H1 (cell line): ENCODE data around the gene OR2B2. TPM values are rescaled to one million over a fixed set of nuclear protein-coding genes. Genes with fewer than 3 reads are reported as not detected.
A peak's percentile ranks its signal among the peaks of the same experiment; 100 is the strongest.

Experiments used
- CTCF ChIA-PET: fragments of 300-600 bp; sonication (Branson Sonifier 250); formaldehyde crosslinking; loops from one replicate; lab custom pipeline; 2021; ENCODE audit not compliant: partially characterized antibody; lab: Charles Lee
- POLR2A ChIA-PET: fragments of 300-600 bp; sonication (Branson Sonifier 250); formaldehyde crosslinking; loops from one replicate; lab custom pipeline; 2021; ENCODE audit warnings: inconsistent platforms; ENCODE audit not compliant: partially characterized antibody; lab: Charles Lee
- DNase-seq, 2 experiments: peaks; one replicate each; pipeline versions ENCODE4 v3.0.0 to v3.0.0-alpha.2; 2010 to 2022; ENCODE audit warnings: low spot score in 2 of 2, low read depth in 1 of 2, mixed read lengths in 1 of 2
- FAIRE-seq: peaks from 2 replicates; lab custom pipeline; 2011; peaks lifted over from hg19 to GRCh38; lab: Jason Lieb, UNC
- H2AFZ ChIP-seq: 2 replicates; pipeline ENCODE4 v1.8.1; 2012; ENCODE audit warnings: low read length, inconsistent platforms
- H2AK5ac ChIP-seq: 2 replicates; pipeline ENCODE4 v1.6.1; 2013; ENCODE audit warnings: low read depth, low read length
- H2BK120ac ChIP-seq: replicated peaks from 2 replicates; pipeline ENCODE3; 2013; ENCODE audit warnings: low read depth, low read length, inconsistent platforms
- H2BK12ac ChIP-seq: 2 replicates; pipeline ENCODE4 v1.6.1; 2013; ENCODE audit warnings: low read depth, low read length
- H2BK15ac ChIP-seq: 2 replicates; pipeline ENCODE4 v1.6.1; 2013; ENCODE audit warnings: low read length
- H2BK20ac ChIP-seq: 2 replicates; pipeline ENCODE4 v1.6.1; 2013; ENCODE audit warnings: low read length
- H2BK5ac ChIP-seq: 2 replicates; pipeline ENCODE4 v1.6.1; 2013; ENCODE audit warnings: low read depth, low read length
- H3K14ac ChIP-seq: 2 replicates; pipeline ENCODE4 v1.6.1; 2013; ENCODE audit warnings: inconsistent platforms; ENCODE audit not compliant: insufficient read length
- H3K18ac ChIP-seq: 2 replicates; pipeline ENCODE4 v1.6.1; 2013; ENCODE audit warnings: low read length; ENCODE audit errors: extremely low read depth
- H3K23ac ChIP-seq: 2 replicates; pipeline ENCODE4 v1.6.1; 2013; ENCODE audit warnings: inconsistent platforms; ENCODE audit not compliant: insufficient read length
- H3K23me2 ChIP-seq: 2 replicates; pipeline ENCODE4 v1.6.1; 2013; ENCODE audit warnings: low read depth, low read length
- H3K27ac ChIP-seq: 2 replicates; pipeline ENCODE4 v1.6.1; 2011; ENCODE audit warnings: low read depth, low read length, inconsistent platforms
- H3K27me3 ChIP-seq, 4 experiments: replicated peaks in 1 of 4; 1 replicate in 1 of 4; 2 replicates in 3 of 4; pipeline versions ENCODE4 v1.6.1 to v1.8.1; 2011 to 2013; ENCODE audit warnings: low read length in 3 of 4, mild to moderate bottlenecking in 3 of 4, inconsistent platforms in 2 of 4, mixed read lengths in 2 of 4, moderate library complexity in 1 of 4; ENCODE audit not compliant: control insufficient read depth in 3 of 4, insufficient read depth in 3 of 4; ENCODE audit errors: extremely low read depth in 1 of 4
- H3K36me3 ChIP-seq, 4 experiments: 2 replicates each; pipeline versions ENCODE4 v1.6.1 to v1.8.1; 2011 to 2013; ENCODE audit warnings: mild to moderate bottlenecking in 4 of 4, low read length in 3 of 4, moderate library complexity in 2 of 4, control low read depth in 1 of 4, inconsistent platforms in 1 of 4; ENCODE audit not compliant: insufficient read depth in 4 of 4, control insufficient read depth in 2 of 4
- H3K4ac ChIP-seq: replicated peaks from 2 replicates; pipeline ENCODE3; 2013; ENCODE audit warnings: low read length, low read depth, mixed read lengths, inconsistent platforms; ENCODE audit not compliant: insufficient read length
- H3K4me1 ChIP-seq, 4 experiments: replicated peaks in 1 of 4; 1 replicate in 1 of 4; 2 replicates in 3 of 4; pipeline versions ENCODE4 v1.6.1 to v1.8.1; 2011 to 2013; ENCODE audit warnings: low read length in 3 of 4, inconsistent platforms in 2 of 4, mixed read lengths in 1 of 4; ENCODE audit not compliant: insufficient read depth in 4 of 4, control insufficient read depth in 3 of 4
- H3K4me2 ChIP-seq, 2 experiments: 2 replicates each; pipeline versions ENCODE4 v1.6.1 to v1.8.1; 2011 to 2013; ENCODE audit warnings: low read depth in 2 of 2, low read length in 2 of 2, control low read depth in 1 of 2, inconsistent platforms in 1 of 2, mild to moderate bottlenecking in 1 of 2; ENCODE audit not compliant: insufficient read depth in 1 of 2
- H3K4me3 ChIP-seq, 4 experiments: fragments of 200-600, 300-600 bp in 1 of 4; sonication (generic), shearing (Covaris generic), sonication (Bioruptor Twin) in 1 of 4; 2 replicates each; pipeline versions ENCODE4 v1.5.1 to v1.8.1; 2011 to 2016; ENCODE audit warnings: low read length in 4 of 4, low read depth in 3 of 4, control low read depth in 2 of 4, inconsistent platforms in 2 of 4, mild to moderate bottlenecking in 2 of 4, mixed read lengths in 1 of 4, moderate library complexity in 1 of 4; ENCODE audit not compliant: insufficient read depth in 2 of 4; ENCODE audit errors: extremely low read depth in 1 of 4
- H3K56ac ChIP-seq: replicated peaks from 2 replicates; pipeline ENCODE3; 2013; ENCODE audit warnings: low read depth, mild to moderate bottlenecking, mixed read lengths, low read length, inconsistent platforms; ENCODE audit not compliant: insufficient read length
- H3K79me1 ChIP-seq: 2 replicates; pipeline ENCODE4 v1.6.1; 2013; ENCODE audit warnings: low read depth, low read length, control low read depth
- H3K79me2 ChIP-seq, 2 experiments: 2 replicates each; pipeline versions ENCODE4 v1.6.1 to v1.8.1; 2012 to 2013; ENCODE audit warnings: low read length in 2 of 2, mild to moderate bottlenecking in 2 of 2, inconsistent platforms in 1 of 2; ENCODE audit not compliant: insufficient read depth in 2 of 2, control insufficient read depth in 1 of 2
- H3K9ac ChIP-seq, 4 experiments: replicated peaks in 1 of 4; 1 replicate in 1 of 4; 2 replicates in 3 of 4; pipeline versions ENCODE4 v1.6.1 to v1.8.1; 2011 to 2013; ENCODE audit warnings: low read depth in 3 of 4, low read length in 3 of 4, control low read depth in 2 of 4, mild to moderate bottlenecking in 2 of 4, moderate library complexity in 2 of 4, inconsistent platforms in 1 of 4; ENCODE audit errors: extremely low read depth in 1 of 4
- H3K9me3 ChIP-seq, 2 experiments: 2 replicates each; pipeline versions ENCODE4 v1.6.1 to v1.8.1; 2012 to 2013; ENCODE audit warnings: mild to moderate bottlenecking in 2 of 2, moderate library complexity in 2 of 2, control low read depth in 1 of 2, inconsistent platforms in 1 of 2, low read depth in 1 of 2, low read length in 1 of 2, mixed read lengths in 1 of 2; ENCODE audit not compliant: insufficient read depth in 2 of 2
- H4K20me1 ChIP-seq, 2 experiments: replicated peaks in 1 of 2; 2 replicates each; pipeline versions ENCODE3 to v1.8.1; 2011 to 2013; ENCODE audit warnings: inconsistent platforms in 2 of 2, low read length in 2 of 2, mild to moderate bottlenecking in 1 of 2; ENCODE audit not compliant: insufficient read depth in 2 of 2, control insufficient read depth in 1 of 2
- H4K5ac ChIP-seq: 2 replicates; pipeline ENCODE4 v1.6.1; 2013; ENCODE audit warnings: low read length, low read depth, mixed read lengths, inconsistent platforms; ENCODE audit not compliant: insufficient read length
- H4K8ac ChIP-seq: 2 replicates; pipeline ENCODE4 v1.8.0; 2013; ENCODE audit warnings: mild to moderate bottlenecking, moderate library complexity, low read length, inconsistent platforms; ENCODE audit not compliant: insufficient read depth; ENCODE audit errors: extremely low read depth
- H4K91ac ChIP-seq: replicated peaks from 2 replicates; pipeline ENCODE3; 2013; ENCODE audit warnings: low read length, mixed read lengths, inconsistent platforms; ENCODE audit not compliant: insufficient read length
- BCL11A ChIP-seq, 2 experiments: IDR thresholded peaks; one replicate each; pipeline ENCODE4 v1.6.1; 2011; ENCODE audit warnings: low read depth in 2 of 2, low read length in 2 of 2, mild to moderate bottlenecking in 2 of 2
- HDAC2 ChIP-seq, 2 experiments: fragments of 300-600 bp in 1 of 2; sonication (generic) in 1 of 2; IDR thresholded peaks; 2 replicates each; pipeline ENCODE4 v1.6.1; 2011 to 2012; ENCODE audit warnings: low read depth in 2 of 2, low read length in 2 of 2, mild to moderate bottlenecking in 2 of 2, moderate library complexity in 2 of 2, borderline replicate concordance in 1 of 2, inconsistent platforms in 1 of 2
- KDM1A ChIP-seq: fragments of 200-600, 300-600 bp; sonication (generic); IDR thresholded peaks from 2 replicates; pipeline ENCODE4 v1.7.1; 2016; ENCODE audit warnings: mild to moderate bottlenecking, low read length, borderline replicate concordance
- KDM4A ChIP-seq: IDR thresholded peaks from one replicate; pipeline ENCODE4 v1.7.1; 2012; ENCODE audit warnings: low read depth, mild to moderate bottlenecking, moderate library complexity, low read length, inconsistent platforms; ENCODE audit not compliant: severe bottlenecking
- RNF2 ChIP-seq: fragments of 200-900, 300-1000 bp; sonication (generic); IDR thresholded peaks from 2 replicates; pipeline ENCODE4 v1.7.1; 2016; ENCODE audit warnings: borderline replicate concordance, low read depth, mild to moderate bottlenecking, antibody characterized with exemption, low read length; ENCODE audit not compliant: poor library complexity, severe bottlenecking; ENCODE audit errors: missing control alignments
- SIN3A ChIP-seq, 2 experiments: IDR thresholded peaks in 1 of 2; conservative IDR thresholded peaks in 1 of 2; 2 replicates each; pipeline ENCODE4 v1.6.1; 2011 to 2012; ENCODE audit warnings: low read length in 2 of 2, improper control_type of control experiment in 1 of 2, low read depth in 1 of 2, mild to moderate bottlenecking in 1 of 2
- SIRT6 ChIP-seq: IDR thresholded peaks from one replicate; pipeline ENCODE4 v1.7.1; 2012; ENCODE audit warnings: low read length, inconsistent platforms
- TBP ChIP-seq: IDR thresholded peaks from 2 replicates; pipeline ENCODE4 v1.6.1; 2011; ENCODE audit warnings: low read depth, low read length, improper control_type of control experiment
- TCF12 ChIP-seq: IDR thresholded peaks from 2 replicates; pipeline ENCODE4 v1.6.1; 2011; ENCODE audit warnings: low read depth, mild to moderate bottlenecking, low read length
- ZNF274 ChIP-seq: IDR thresholded peaks from 2 replicates; pipeline ENCODE4 v1.7.0; 2012; ENCODE audit warnings: low read length, borderline replicate concordance; ENCODE audit errors: extremely low read depth
- WGBS, 2 experiments: shearing (Covaris generic) in 1 of 2; methylation state at CpG; one replicate each; pipeline versions ENCODE4 v1.1.6 to v1.1.7; 2013 to 2015; ENCODE audit warnings: low lambda C conversion rate in 2 of 2, mixed read lengths in 2 of 2, inconsistent platforms in 1 of 2, low coverage in 1 of 2, missing lambda C conversion rate in 1 of 2; ENCODE audit not compliant: insufficient replicate concordance in 2 of 2, insufficient coverage in 1 of 2, insufficient read length in 1 of 2; ENCODE audit errors: extremely low coverage in 1 of 2, missing lambda C conversion rate in 1 of 2; 5-methylcytosine and 5-hydroxymethylcytosine counted together
- polyA plus RNA-seq, 7 experiments: library from polyadenylated mRNA; depleted of rRNA in 3 of 7; stranded (reverse) in 5 of 7; unstranded in 2 of 7; fragments of >200 nt in 5 of 7; fragments of 200-250 nt in 2 of 7; gene quantifications; 1 replicate in 5 of 7; 2 replicates in 1 of 7; 4 replicates in 1 of 7; pipeline versions ENCODE4 v1.2.1 to v1.2.3, GENCODE V29; 2011 to 2013; ENCODE audit warnings: missing spikeins in 2 of 7, mixed read lengths in 2 of 7
- total RNA-seq: library from RNA; stranded (reverse); fragmentation: NEBNext Ultra II Directional; extraction: Animal tissue kit (Norgen Biotek cat#: 25700); gene quantifications from 2 replicates; pipeline ENCODE4 v1.2.1, GENCODE V29; 2021

The OR2B2 gene
- total and polyA plus RNA-seq, 2 of the 8 experiments (the other 6 are each of a cell fraction or from before 2014, with no cell fraction given): not detected

DNA sequence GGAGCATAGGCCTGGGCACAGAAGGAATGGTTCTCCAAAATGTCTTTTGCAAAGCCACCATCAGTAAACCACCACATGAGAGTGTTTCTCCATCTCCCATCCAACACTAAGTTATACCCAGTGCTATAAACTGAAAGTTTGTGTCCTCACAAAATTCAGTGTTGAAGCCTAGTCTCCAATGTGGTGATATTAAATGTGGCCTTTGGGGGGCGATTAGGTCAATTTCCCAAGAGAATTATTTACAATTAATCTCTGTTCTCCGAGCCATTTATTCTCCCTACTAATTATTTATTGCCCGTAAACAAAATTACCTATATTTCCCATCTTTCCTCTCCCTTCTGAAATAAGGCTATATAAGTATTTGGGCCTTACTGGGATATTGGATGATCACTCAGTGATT, 26.1 kb downstream of the OR2B2 start:
- Histone ChIP-seq H3K14ac (no peak overlapping the region), H3K79me1 (no peaks in the 10 kb centered on the region; the same call in 1 of the 2 replicates), H3K27ac (no peak overlapping the region), H3K4me1 (peaks cover 7 to 18% (median 12%) of the 10 kb centered on the region in 4 experiments; a peak in 6 of 7 replicates), H3K4me2 (no peak overlapping the region), H2BK120ac (peak overlapping the region; percentile 86), H3K9ac (no peak overlapping the region), H2BK5ac (no peak overlapping the region), H2AFZ (no peak overlapping the region), H4K20me1 (peaks cover 0 to 2% of the 10 kb centered on the region in 2 experiments), H3K56ac (no peak overlapping the region), H2BK15ac (no peak overlapping the region), H3K36me3 (no peaks in the 10 kb centered on the region), H2BK20ac (no peak overlapping the region), H3K23ac (no peak overlapping the region), H4K91ac (no peak overlapping the region), H3K4ac (no peak overlapping the region), H4K5ac (no peak overlapping the region), H3K79me2 (no peaks in the 10 kb centered on the region), H4K8ac (no peak overlapping the region), H3K4me3 (no peak overlapping the region), H3K18ac (no peak overlapping the region; the same call in 1 of the 2 replicates), H3K27me3 (no peaks in the 10 kb centered on the region), H2AK5ac (no peak overlapping the region; the same call in 1 of the 2 replicates), H2BK12ac (no peak overlapping the region), H3K9me3 (no peaks in the 10 kb centered on the region), H3K23me2 (peaks cover 10% of the 10 kb centered on the region; the same call in 1 of the 2 replicates)
- WGBS, 2 experiments: 82 to 100% methylated on average over 1 to 3 of the region's 3 CpGs
- CTCF ChIA-PET: interaction anchor here (0.6 kb wide), 3 partner anchors 63 to 723 kb away, joined by 3 to 4 read pairs (median 3); no protein-coding TSS in a partner anchor
- FAIRE-seq (no peak), DNase-seq (no peak)
- POLR2A ChIA-PET: interaction anchor here (0.7 to 40.3 kb wide), 6 partner anchors 2 to 241 kb away, joined by 3 to 3039 read pairs (median 86); a partner anchor contains a TSS
- no peak for TF ChIP-seq RNF2
- no peak for TF ChIP-seq TCF12
- TF ChIP-seq HDAC2 (IDR thresholded peaks at IDR 0.05; ENCODE audit: borderline replicate concordance in 1 of 2, low read depth in 2 of 2, low read length in 2 of 2): no peak
- no peak for TF ChIP-seq BCL11A (IDR thresholded peaks at IDR 0.05; ENCODE audit: low read depth in 2 of 2, low read length in 2 of 2)
- no peak for TF ChIP-seq SIN3A (conservative IDR thresholded peaks at IDR 0.05 in 1 of 2, IDR thresholded peaks at IDR 0.05 in 1 of 2; ENCODE audit: low read depth in 1 of 2, low read length in 2 of 2)
- no peak for TF ChIP-seq KDM1A
- no peak for TF ChIP-seq TBP
- no peak for TF ChIP-seq KDM4A
- no peak for TF ChIP-seq ZNF274
- no peak for TF ChIP-seq SIRT6
